Stimulated activated CD8-positive, alpha-beta memory T cell treated with anti-CD3 and anti-CD28 coated beads, Interleukin-7, amount 100 ng/mL, for 4 hours (primary cell): ENCODE results near the gene CRY1.
"Not testable (repeated sequence)": the region's sequence is repeated elsewhere in the genome, so short reads cannot be mapped to it uniquely, and the experiment has no call there.

Experiments
- DNase-seq, 2 donors: peaks; one replicate each; pipeline ENCODE4 v3.0.0-alpha.2; 2020; ENCODE audit warnings: low read depth in 2 of 2

Gene CRY1

GRCh38 chr12:107108995-107109508 is 15.7 kb upstream of the CRY1 start:
- DNase-seq: no peak

GRCh38 chr12:107108366-107108765 is 15.0 kb upstream of the CRY1 start:
- DNase-seq: not testable (repeated sequence)

DNA sequence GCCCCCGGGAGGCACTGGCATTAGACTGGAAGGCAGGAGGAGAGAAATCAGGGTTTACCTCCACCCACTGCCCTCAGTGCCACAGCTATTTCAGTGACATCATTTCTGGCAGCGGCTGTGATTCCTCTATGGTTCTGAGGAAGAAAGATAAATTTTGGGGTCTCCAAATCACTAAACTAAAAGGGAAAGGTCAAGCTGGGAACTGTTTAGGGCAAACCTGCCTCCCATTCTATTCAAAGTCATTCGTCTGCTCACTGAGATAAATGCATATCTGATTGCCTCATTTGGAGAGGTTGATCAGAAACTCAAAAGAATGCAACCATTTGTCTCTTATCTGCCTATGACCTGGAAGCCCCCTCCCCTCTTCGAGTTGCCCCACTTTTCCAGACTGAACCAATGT is 14.0 kb upstream of the CRY1 start:
- DNase-seq: no peak

DNA sequence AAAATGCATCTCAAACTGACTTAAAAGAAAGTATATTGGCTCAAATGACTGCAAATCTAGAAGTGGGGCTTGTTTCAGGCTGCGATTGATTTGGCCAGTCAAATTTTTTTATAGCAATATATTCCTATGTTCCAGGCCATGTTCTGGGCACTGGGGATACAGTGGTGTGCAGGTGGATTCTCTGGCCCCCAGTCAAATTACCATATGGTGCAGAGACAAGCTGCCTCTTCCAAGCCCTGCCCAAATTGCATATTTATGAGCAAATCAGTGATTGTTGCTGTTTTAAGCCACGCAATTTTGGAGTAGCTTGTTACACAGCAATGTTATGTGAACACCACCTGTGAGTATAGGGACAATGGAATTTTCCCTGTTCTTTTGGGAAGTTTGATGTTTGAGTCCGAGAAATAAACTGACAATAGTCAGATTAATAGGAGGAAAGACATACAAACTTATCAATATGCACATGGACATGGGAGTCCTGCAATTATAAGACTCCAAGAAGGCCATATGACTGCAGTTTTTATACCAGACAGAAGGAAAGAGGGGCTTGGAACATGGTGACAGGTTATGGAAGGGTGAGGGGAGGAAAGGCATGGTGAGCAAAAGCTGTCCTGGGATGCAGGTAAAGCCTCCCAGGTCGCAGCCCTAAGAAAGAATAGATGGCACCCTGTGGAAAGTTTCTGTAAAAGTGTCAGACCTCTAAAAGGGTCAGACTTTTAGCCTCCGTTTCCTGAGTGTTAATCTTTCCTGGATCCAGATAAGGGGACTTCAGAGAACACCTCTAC is 13.1 kb upstream of the CRY1 start:
- no peak for DNase-seq

DNA sequence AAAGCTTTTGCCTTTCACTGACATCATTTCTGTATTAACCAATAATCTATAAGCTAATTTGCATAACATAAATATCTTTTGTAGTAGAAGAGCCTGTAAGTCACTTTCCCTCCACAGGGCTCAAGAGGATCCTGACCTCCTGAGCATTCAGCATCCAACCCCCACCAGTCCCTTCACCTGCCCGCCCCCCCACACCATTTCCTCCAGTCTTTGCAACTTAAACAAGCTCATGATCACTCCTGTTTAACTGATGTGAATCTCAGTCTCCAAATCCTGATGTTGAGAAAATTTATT is 12.0 kb upstream of the CRY1 start:
- no peak for DNase-seq

DNA sequence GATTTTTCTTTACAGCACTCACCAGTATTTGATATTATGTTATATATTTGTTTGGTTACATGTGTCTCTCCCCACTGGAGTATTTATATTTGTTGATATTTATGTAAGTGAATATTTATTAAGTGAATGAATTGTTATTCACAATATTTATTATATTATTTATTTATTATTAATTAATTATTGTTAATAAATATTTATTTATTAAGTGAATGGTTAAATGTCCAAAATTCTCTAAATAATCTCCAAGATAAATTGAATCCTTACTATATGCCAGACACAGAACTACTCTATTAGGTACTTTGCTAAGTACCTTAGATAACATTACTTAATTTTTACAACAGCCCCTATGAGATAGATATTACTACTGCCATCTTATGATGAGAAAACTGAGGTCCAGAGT is 10.2 kb upstream of the CRY1 start:
- DNase-seq: no peak

- no peak for DNase-seq
Measured at GRCh38 chr12:107103097-107103496, 9.7 kb upstream of the CRY1 start.

GRCh38 chr12:107102294-107102693 is 8.9 kb upstream of the CRY1 start:
- DNase-seq: no peak

DNA sequence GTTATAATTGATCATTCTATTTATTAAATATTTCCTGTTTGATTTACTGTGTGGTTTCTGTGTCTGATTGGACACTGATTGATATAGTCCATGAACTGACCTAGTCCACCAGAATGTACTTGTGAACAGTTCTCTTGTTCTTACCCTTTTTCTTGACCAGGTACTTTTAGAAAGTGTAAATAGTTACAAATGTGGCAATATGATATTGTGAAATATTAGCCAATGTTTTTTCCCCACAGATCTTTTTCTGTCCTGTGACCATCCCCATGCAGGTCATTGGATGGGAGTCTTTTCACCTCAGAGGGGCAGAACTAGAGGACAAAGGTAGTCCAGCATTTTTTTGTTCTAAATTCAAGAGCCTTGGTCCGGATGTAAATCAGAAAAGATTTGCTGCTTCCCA is 8.3 kb upstream of the CRY1 start:
- no peak for DNase-seq

GRCh38 chr12:107099917-107100316 is 6.6 kb upstream of the CRY1 start:
- no peak for DNase-seq

- no peak for DNase-seq
Measured at GRCh38 chr12:107096571-107096970, 3.2 kb upstream of the CRY1 start.

DNA sequence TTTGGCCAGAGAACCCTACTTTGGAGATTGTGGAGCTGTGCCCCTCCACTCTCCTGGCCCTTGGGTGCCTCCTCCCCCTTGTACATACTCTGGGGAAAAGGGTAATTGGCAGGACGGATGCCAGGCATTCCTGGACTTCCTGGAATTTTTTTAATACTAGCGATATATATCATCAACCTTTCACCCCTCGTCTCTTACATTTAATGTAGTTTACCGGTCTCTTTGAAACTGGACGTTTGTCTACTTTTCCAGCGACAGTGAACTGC is 767 bp upstream of the CRY1 start:
- no peak for DNase-seq

GRCh38 chr12:107092669-107093416 is 506 bp downstream of the CRY1 start:
- DNase-seq: peak; percentile 70 to 77

- DNase-seq: peak in 1 of 2 donors; percentile 2
Measured at GRCh38 chr12:107091989-107092641, 1.2 kb downstream of the CRY1 start.

DNA sequence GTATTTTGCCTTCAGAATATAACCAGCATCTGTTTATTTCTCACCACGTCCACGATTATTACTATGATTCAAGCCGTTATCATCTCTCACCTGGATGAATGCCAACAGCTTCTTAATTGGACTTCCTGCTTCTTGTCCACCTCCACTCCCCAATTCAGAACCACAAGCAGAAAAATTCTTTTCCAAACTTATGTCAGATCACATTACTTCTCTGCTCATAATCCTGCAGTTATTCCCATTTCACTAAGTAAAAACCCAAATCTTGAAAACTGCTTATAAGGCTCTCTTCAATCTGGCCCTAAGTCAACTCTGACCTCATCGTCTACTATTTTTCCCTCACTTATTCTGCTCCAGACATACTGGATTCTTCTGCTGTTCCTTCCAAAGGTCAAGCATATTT is 2.0 kb downstream of the CRY1 start:
- no peak for DNase-seq

- no peak for DNase-seq
Measured at GRCh38 chr12:107090711-107091110, 2.6 kb downstream of the CRY1 start.

DNA sequence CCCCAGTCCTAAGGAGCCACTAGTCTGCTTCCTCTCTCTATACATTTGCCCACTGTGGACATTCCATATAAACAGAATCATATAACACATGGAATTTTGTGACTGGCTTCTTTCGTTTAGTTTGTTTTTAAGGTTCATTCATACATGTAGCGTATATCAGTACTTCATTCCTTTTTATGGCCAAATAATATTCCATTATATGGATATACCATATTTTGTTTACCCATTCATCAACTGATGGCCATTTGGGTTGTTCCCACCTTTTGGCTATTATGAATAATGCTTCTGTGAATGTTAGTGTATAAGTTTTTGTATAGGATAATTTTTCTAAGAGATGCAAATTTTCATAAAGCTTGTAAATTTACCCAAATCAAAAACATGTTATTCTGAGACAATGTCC is 4.4 kb downstream of the CRY1 start:
- DNase-seq: no peak

- no peak for DNase-seq
Measured at GRCh38 chr12:107086314-107086713, 7.0 kb downstream of the CRY1 start.

GRCh38 chr12:107081778-107082177 is 11.6 kb downstream of the CRY1 start:
- DNase-seq: no peak

DNA sequence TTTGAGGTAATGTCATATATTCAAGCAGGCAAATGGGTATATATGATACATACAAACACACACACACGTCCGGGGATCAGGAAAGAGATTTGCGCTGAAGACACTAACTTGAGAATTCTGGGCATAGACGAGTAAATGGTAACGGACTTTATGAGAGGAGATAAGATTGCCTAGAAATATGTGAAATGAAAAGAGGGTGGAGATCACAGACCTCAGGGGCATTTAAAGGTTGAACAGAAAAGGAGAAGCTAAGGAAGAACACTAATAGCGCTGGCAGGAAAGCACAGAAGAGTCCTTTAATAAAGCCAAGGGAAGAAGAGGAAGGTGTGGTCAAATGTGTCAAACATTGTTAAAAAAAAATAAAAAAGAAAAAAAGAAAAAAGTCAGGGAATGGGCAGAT is 13.1 kb downstream of the CRY1 start:
- no peak for DNase-seq

DNA sequence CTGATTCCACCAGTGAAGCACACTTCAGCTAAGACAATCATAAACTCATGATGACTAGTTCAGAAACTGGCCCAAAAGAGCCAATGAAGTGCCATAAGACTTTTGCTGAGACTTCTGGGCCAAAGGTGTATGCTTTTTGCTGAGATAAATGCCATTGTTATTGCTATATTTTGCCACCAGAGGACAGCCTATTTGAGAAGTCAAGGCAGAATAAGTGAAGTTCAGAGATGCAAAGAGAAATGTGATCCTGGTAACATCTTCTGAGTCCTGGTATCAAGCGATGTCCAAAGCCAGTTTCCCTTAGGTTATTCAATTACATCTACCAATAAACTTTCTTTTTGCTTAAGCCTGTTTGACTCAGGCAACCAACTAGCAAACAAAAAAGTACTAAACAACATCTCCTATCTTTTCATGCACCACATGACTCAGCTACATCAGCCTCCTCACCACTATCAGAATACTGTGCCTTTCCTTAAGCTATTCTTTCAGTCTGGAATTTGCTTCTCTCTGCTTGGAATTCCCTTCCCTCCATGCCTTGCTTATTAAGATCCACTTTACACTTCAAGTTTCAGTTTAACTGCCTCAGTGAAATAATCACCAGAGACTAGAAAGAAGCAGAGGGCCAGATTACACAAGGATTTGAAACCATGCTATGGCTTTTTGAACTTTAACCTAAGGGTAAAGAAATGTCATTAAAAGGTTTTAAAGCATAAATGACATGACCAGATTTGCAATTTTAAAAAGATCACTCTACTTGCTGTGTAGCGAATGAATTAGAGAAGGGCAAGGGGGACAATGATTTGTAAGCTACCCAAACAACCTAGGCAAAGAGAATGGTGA is 14.0 kb downstream of the CRY1 start:
- DNase-seq: no peak

DNA sequence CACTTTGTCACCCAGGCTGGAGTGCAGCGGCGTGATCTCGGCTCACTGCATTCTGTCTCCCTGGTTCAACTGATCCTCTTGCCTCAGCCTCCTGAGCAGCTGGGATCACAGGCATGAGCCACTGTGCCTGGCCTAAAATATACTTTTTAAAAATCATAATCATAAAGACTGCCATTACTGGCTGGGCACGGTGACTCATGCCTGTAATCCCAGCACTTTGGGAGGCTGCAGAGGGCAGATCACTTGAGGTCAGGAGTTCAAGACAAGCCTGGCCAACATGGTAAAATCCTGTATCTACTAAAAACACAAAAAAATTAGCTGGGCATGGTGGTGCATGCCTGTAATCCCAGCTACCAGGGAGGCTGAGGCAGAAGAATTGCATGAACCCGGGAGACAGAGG is 20.1 kb downstream of the CRY1 start:
- not testable (repeated sequence) for DNase-seq
